NCI-H510A treated with DMSO at 0.1 percent for 48 hours (cell line): ENCODE results near the gene IDH1.
"Not testable (repeated sequence)": the region's sequence is repeated elsewhere in the genome, so short reads cannot be mapped to it uniquely, and the experiment has no call there.

Source experiments
- DNase-seq: peaks from one replicate; lab custom pipeline; 2025; lab: John Stamatoyannopoulos, UW

Gene IDH1

DNA sequence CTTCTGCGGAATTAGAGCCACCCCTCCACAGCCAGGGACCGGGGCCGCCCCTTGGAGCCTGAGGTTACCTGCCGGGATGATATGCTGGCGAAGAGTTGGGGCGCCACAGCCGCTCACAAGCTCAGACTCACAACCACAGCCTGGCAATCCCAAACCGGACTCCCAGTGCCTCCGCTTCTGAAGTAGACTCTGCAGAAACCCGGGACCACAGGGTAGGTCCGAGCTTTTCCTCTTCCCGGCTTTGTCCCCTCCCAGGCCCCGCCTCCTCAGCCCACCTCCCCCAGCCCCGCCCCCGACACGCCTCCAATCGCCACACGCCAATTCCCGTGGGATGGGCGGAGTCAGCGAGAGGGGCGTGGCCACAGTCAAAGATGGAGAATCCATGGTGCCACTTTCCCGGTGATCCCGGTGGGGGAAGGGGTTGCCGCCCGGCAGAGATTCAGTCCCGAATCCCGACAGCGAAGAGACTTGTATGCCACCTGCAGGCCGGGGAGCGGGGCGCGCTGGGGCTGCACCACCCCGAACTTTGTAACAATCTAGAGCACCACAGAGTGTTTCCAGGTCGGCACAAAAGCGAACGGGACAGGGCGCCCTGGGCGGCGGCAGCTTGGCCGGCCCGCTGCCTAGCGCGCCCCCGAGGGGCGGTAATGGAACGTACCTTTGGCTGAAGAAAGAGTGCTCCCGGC, at the start of gene IDH1:
IDH1 (minus strand) TSS at position 201 of the 686 bp plus-strand sequence. CDS start 3,520 bp downstream, outside the sequence.
- peak; percentile 91 for DNase-seq

DNA sequence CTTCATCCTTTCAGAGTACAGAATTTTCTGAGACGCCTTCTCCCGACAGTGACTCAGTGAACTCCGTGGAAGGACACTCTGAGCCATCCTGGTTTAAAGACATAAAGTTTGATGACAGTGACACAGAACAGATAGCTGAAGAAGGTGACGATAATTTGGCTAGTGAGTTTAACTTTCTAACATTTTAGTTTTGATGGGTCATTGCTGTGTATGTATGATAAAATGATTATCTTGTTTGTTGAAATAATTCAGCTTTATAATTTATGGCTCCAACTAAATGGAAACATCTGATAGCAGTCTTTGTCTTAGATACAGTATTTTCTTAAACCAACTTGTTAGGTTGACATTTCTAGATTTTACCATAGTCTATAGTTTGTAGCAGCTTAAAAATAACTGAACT, 49.3 kb upstream of the IDH1 start:
- DNase-seq, result no peak

- DNase-seq, result no peak
Observed at GRCh38 chr2:208300847-208301618, 46.2 kb upstream of the IDH1 start.

- DNase-seq, result no peak
Observed at GRCh38 chr2:208297961-208298360, 43.1 kb upstream of the IDH1 start.

DNA sequence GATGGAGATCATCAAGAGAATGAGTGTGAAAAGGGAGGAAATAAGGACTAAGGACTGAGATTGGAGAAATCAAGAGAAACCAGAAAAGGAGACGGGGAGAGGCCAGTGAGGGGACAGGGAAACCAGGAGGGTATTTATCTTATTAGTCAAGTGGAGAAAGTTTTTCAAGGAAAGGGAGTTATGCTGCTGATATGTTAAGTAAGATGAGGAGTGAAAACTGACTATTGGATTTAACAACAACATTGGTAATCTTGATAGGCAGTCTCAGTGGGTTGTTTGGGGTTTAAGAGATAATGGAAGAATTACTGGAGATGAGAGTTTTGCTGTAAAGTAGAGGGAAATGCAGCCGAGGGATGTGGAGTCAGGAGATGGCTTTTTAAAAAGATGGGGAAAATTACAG, 41.7 kb upstream of the IDH1 start:
- no peak for DNase-seq

DNA sequence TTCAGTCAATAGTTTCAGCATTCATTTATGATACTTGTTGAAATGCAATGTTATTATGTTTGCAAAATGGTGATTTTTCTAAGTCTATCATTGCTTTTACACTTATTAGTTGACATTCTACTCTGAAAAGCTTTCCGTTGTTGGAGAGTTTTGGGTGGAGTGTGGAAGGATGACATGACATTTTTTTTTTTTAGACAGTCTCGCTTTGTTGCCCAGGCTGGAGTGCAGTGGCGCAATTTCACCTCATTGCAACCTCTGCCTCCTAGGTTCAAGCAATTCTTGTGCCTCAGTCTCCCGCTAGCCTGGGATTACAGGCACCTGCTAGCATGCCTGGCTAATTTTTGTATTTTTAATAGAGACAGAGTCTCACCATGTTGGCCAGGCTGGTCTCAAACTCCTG, 41.0 kb upstream of the IDH1 start:
- no peak for DNase-seq

GRCh38 chr2:208294482-208295024, 39.7 kb upstream of the IDH1 start:
- DNase-seq, result no peak

DNA sequence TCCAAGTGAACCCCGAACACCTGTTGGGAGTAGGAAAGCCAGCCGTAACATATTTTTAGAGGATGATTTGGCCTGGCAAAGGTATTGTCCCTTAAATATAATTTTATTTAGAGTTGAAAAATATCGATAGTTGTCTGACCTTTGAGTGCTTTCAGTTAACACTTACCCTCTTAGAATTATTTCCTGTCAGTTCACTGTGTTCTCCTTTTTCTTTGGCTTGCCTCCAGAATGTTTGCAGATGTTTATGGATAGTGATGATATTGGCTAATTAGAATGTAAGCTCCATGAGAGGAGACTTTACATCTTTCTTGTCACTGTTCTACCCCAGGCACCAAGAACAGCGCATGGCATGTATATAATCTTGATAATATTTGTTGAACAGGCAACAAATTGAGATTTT, 31.0 kb upstream of the IDH1 start:
- DNase-seq, result no peak

DNA sequence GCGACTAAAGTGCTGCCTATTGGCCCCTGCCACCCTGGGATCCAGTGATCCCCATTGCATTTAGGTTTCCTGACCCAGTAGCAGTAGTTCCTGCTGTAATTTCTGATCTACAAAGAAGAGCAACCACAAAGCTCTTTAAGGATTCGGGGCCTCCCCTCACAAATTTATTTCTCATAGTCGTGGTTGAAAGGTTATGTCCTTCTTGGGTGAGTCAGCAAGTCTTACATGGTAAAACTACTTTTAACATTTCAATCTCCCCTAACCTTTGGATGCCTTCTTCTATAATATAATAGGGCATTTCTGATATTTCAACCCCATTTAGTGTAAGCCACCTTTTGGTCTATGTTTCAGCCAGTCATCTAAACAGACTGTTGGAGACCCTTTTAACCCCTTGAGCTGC, 26.1 kb upstream of the IDH1 start:
- no peak for DNase-seq

DNA sequence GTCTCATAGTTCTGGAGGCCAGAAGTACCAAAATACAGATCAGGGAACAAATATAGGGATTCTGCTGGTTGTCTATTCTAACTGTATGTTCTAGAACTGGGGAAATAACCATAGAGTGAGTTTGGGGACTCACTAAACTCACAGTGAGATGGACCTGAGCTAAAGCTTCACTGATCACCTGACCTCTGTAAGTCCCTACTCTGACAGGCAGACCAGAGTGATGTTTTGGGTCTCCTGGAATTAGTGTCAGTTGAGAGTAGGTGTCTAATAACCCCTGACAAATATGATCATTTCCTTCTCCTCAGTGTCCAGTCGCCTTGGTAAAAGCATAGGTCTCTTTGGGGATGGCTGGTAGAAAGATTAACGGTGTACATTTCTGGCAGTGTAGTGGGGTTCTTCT, 25.4 kb upstream of the IDH1 start:
- no peak for DNase-seq

DNA sequence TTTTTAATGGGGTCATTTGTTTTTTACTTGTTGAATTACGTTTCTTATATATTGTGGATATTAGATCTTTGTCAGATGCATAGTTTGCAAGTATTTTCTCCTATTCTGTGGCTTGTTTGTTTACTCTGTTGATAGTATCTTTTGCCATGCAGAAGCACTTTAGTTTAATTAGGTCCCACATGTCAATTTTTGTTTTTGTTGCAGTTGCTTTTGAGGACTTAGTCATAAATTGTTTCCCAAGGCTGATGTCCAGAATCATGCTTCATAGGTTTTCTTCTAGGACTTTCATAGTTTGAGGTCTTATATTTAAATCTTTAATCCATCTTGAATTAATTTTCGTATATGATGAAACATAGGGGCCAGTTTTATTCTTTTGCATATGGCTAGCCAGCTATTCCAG, 24.4 kb upstream of the IDH1 start:
- no peak for DNase-seq

DNA sequence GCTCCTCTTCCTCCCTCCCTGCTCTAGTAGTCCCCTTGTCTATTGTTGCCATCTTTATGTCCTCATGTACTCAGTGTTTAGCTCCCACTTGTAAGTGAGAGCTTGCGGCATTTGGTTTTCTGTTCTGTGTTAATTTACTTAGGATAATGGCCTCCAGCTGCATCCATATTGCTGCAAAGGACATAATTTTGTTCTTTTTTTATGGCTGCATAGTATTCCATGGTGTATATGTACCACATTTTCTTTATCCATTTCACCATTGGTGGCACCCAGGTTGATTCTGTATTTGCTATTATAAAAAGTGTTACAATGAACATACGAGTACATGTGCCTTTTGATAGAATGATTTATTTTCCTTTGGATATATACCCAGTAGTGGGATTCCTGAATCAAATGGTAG, 23.7 kb upstream of the IDH1 start:
- no peak for DNase-seq

GRCh38 chr2:208274748-208275147, 19.9 kb upstream of the IDH1 start:
- DNase-seq, result no peak

DNA sequence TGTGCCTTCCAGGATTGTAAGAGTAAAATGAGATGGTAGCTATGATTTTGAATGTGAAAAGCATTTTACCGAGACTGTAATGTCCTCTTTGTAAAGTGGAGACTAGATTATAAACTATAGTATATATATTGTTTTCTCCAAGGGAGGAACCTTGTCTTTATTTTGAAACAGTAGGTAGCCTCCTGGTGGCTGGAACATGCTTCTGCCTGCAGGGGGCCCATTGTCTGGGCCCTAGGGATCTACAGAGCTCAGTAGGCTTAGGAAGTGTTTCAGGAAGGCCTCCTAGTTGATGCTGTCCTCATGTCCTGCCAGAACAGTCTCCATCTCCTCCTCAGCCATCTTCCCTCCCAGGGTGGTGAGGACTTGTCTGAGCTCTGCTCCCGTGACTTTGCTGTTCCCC, 14.2 kb upstream of the IDH1 start:
- DNase-seq, result no peak

DNA sequence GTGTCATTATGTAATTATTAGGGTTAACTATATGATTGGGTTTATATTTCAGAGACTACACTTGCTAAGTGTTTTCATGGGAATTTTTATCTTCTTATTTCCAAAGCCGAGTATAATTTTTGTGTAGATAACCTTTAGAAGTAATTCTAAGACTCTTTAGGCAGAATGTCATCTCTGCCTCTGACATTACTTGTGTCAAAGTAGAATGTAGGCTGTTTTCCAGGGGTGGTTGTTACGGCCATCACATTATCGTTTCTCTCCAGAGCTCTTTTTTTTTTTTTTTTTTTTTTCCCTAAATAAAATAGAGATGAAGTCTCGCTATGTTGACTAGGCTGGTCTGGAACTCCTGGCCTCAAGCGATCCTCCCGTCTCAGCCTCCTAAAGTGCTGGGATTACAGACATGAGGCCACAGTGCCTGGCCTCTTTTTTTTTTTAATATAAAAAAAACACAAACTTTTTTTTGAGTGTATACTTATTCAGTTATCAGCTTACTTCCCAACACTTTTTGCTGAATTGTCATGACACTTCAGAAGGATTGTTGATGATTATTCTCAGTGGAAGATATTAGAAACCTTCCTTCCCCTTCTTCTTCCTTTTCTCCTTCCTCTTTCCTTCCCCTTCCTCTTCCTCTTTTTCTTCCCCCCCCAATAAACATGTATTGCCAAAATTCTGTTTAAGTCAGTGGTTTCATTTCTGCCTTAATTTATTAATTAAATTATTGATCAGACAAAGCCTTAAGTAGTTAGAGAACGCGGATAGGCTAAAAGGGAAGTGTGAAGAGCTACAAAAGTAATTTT, 13.5 kb upstream of the IDH1 start:
- no peak for DNase-seq

- not testable (repeated sequence) for DNase-seq
Observed at GRCh38 chr2:208267526-208267925, 12.7 kb upstream of the IDH1 start.

- no peak for DNase-seq
Observed at GRCh38 chr2:208266936-208267335, 12.1 kb upstream of the IDH1 start.

DNA sequence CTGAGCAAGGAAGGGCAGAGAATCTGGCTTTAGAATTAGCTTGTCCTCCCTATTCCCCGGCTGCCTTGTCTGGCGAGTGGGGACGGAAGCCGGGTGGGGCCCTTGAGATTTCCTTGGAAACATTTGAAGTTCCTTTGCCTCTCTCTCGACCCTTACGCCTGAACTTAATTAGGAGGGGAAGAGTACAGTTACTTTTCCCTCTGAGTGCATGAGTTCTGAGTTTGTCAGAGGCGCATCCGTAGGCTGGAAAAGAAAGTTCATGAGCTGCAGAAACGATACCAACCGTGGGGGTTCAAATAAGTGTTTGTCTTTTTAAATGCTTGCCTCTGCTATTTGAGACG, 11.7 kb upstream of the IDH1 start:
- DNase-seq, result no peak

- DNase-seq, result peak; percentile 93
Observed at GRCh38 chr2:208265801-208266552, 11.1 kb upstream of the IDH1 start, which contains the start of gene PIKFYVE. Gene PIKFYVE (plus strand): TSS chr2:208266255. CDS start chr2:208271520, 5,265 bp downstream.

DNA sequence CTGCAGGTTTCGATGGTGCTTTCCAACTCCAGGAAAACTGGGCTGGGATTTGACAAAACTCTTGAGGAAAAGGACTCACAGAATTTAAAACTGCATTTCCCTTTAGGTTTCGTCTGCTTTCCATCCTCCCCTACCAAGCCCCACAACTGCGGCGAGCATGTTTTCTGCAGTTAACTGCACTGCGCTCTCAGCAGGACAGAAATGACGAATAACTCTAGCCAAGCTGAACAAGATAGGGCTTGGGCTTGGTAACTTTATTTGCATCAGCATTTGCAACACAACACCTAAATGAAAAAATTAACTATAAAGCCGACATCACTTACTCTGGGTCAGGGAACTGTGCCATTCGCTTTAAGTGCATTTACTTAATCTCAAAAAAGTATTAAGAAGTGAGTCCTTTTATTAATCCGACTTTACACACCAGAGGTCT, 10.5 kb upstream of the IDH1 start:
- DNase-seq, result no peak
